ENCODE measurements around the gene CHRNA7. TPM values are rescaled to one million over a fixed set of nuclear protein-coding genes. Genes with fewer than 3 reads are reported as not detected.
"Not testable (repeated sequence)": the region's sequence is repeated elsewhere in the genome, so short reads cannot be mapped to it uniquely, and the experiment has no call there.

Gene CHRNA7
- total RNA-seq, 1 donor from 2014 or later: 9.5 TPM

GRCh38 chr15:32130823-32131222, 100.5 kb downstream of the CHRNA7 start:
- Mint-ChIP-seq H3K4me3 (no peak overlapping the region), H3K27ac (ENCODE audit: unreplicated experiment) (no peak overlapping the region), H3K4me1 (peaks cover 6% of the 10 kb centered on the region), H3K9me3 (peaks cover 7% of the 10 kb centered on the region), H3K27me3 (ENCODE audit: low read depth) (no peaks in the 10 kb centered on the region), H3K36me3 (ENCODE audit: low read depth) (peaks cover 4% of the 10 kb centered on the region)
- DNase-seq (ENCODE audit: low read depth, low spot score): no peak
- no peak for TF ChIP-seq CTCF (conservative IDR thresholded peaks at IDR 0.05)

GRCh38 chr15:32131803-32132202, 101.5 kb downstream of the CHRNA7 start:
- Mint-ChIP-seq H3K27ac (ENCODE audit: unreplicated experiment) (no peak overlapping the region), H3K4me3 (no peak overlapping the region), H3K36me3 (ENCODE audit: low read depth) (peaks cover 4% of the 10 kb centered on the region), H3K27me3 (ENCODE audit: low read depth) (no peaks in the 10 kb centered on the region), H3K4me1 (peaks cover 6% of the 10 kb centered on the region), H3K9me3 (peaks cover 7% of the 10 kb centered on the region)
- DNase-seq (ENCODE audit: low read depth, low spot score): no peak
- no peak for TF ChIP-seq CTCF (conservative IDR thresholded peaks at IDR 0.05)

GRCh38 chr15:32132859-32133258, 102.5 kb downstream of the CHRNA7 start:
- TF ChIP-seq CTCF (conservative IDR thresholded peaks at IDR 0.05): no peak
- H3K36me3 Mint-ChIP-seq (ENCODE audit: low read depth): peaks cover 4% of the 10 kb centered on the region
- H3K4me3 Mint-ChIP-seq: no peak overlapping the region
- H3K9me3 Mint-ChIP-seq: peaks cover 7% of the 10 kb centered on the region
- no peak for DNase-seq (ENCODE audit: low read depth, low spot score)
- H3K27ac Mint-ChIP-seq (ENCODE audit: unreplicated experiment): no peak overlapping the region
- H3K27me3 Mint-ChIP-seq (ENCODE audit: low read depth): no peaks in the 10 kb centered on the region
- H3K4me1 Mint-ChIP-seq: peaks cover 6% of the 10 kb centered on the region

- Mint-ChIP-seq H3K4me1 (peaks cover 6% of the 10 kb centered on the region), H3K27ac (ENCODE audit: unreplicated experiment) (no peak overlapping the region), H3K9me3 (peaks cover 7% of the 10 kb centered on the region), H3K27me3 (ENCODE audit: low read depth) (no peaks in the 10 kb centered on the region), H3K4me3 (no peak overlapping the region), H3K36me3 (ENCODE audit: low read depth) (peaks cover 2% of the 10 kb centered on the region)
- no peak for TF ChIP-seq CTCF (conservative IDR thresholded peaks at IDR 0.05)
- no peak for DNase-seq (ENCODE audit: low read depth, low spot score)
These were observed 104.5 kb downstream of the CHRNA7 start for GRCh38 chr15:32134842-32135241.

- Mint-ChIP-seq H3K36me3 (ENCODE audit: low read depth) (peaks cover 2% of the 10 kb centered on the region), H3K27ac (ENCODE audit: unreplicated experiment) (no peak overlapping the region), H3K4me1 (peaks cover 6% of the 10 kb centered on the region), H3K9me3 (peaks cover 7% of the 10 kb centered on the region), H3K4me3 (no peak overlapping the region), H3K27me3 (ENCODE audit: low read depth) (no peaks in the 10 kb centered on the region)
- no peak for DNase-seq (ENCODE audit: low read depth, low spot score)
- TF ChIP-seq CTCF (conservative IDR thresholded peaks at IDR 0.05): no peak
These were observed 105.0 kb downstream of the CHRNA7 start for GRCh38 chr15:32135335-32135734.

- not testable (repeated sequence) for H3K27me3 Mint-ChIP-seq (ENCODE audit: low read depth); H3K27ac Mint-ChIP-seq (ENCODE audit: unreplicated experiment); H3K4me3 Mint-ChIP-seq; H3K9me3 Mint-ChIP-seq; H3K4me1 Mint-ChIP-seq; DNase-seq (ENCODE audit: low read depth, low spot score)
- peaks cover 13% of the 10 kb centered on the region for H3K36me3 Mint-ChIP-seq (ENCODE audit: low read depth)
These were observed 115.2 kb downstream of the CHRNA7 start for GRCh38 chr15:32145512-32145911.
